ENCODE measurements around the gene ADIG.
A peak's percentile ranks its signal among the peaks of the same experiment; 100 is the strongest.

The ADIG gene

DNA sequence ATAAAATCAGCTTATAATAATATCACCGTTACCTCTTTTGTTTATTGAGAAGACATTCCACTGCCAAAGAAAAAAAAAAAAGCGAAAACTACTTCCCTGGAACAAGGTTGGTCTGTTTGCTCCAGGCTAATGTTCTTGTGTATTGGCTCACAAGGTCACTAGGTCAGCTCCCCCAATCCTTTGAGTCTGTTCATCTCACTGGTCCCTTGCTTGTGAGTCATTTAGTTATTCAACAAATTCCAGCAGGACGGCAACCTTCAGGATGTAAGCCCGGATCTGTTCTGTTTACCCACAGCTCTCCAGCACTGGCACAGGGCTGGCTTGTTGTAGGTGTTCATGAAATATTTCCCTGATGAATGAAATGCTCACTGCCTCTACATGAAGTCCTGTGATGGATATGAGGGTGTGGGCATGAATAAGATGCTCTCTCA is 23.9 kb downstream of the ADIG start:
- no peak for DNase-seq

DNA sequence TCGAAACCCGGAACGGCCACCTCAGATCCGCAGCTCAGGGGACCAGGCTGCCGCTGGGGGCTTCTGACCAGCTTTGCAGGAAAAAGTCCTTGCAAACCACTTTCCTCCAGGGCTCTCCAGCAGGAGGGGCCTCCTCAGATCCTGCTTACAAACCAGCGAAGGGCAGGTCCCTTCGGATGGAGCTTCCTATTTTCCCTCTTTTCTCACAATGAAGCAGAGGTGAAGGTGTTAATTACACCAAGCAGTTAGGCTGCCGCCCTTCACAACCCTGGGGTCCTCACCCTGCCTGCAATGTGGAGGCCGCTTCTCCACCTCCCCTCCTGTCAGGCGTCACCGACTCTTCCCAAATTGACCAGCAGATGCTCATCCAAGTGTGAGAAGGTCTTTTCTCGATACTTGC is 26.4 kb downstream of the ADIG start:
- DNase-seq: no peak

DNA sequence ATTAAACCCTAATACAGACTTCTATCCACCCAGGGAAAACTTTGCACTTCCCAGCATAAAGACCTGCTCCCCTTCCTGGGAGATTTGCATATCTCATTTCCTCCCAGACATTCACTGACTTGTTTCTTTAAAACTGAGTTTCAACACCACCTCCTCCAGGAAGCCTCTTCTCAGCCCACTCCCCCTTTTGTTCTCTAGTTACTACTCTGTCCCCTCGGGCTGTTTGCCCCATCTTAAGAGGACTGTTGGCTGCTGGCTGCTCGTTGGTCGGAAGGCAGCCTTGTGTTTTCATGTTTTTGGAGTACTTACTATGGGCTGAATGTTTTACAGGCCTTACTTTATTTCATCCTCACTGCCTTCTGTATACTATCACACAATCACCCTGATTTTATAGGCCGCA is 27.2 kb downstream of the ADIG start:
- no peak for DNase-seq

DNA sequence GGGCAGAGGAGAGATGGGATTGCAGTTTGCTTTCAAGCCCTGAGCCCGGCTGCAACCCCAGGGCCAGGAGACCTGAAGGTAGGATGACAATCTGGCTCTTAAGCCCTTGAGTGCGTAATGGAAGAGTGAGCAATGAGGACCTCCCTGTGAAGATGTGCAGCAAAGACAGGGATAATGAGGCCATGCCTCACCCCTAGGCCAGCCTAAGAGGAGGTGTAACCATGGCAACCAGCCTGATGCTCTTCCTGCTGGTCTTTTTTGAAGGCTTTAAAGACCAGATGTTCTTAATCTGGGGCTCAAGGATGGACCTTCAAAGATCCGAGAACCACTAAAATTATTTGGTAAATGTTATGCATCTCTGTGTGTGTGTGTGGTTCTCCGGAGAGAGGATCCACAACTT is 28.8 kb downstream of the ADIG start:
- DNase-seq: no peak

DNA sequence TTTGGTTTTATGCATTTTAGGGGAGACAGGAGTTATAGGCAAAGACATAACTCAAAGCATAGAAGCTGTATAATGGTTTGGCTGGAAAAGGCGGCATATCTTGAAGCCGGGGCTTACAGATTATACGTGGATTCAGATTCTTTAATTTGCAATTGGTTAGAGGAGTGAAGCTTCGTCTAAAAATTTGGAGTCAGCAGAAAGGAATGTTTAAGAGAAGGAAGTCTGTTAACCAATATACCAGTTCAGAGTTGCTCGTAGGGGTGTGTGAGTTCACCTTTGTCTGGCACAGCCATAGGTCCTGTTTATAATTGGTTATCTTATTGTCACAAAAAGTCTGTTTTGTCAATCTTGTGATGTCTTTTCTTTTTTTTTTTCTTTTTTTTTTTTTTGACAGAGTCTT is 29.5 kb downstream of the ADIG start:
- no peak for DNase-seq

DNA sequence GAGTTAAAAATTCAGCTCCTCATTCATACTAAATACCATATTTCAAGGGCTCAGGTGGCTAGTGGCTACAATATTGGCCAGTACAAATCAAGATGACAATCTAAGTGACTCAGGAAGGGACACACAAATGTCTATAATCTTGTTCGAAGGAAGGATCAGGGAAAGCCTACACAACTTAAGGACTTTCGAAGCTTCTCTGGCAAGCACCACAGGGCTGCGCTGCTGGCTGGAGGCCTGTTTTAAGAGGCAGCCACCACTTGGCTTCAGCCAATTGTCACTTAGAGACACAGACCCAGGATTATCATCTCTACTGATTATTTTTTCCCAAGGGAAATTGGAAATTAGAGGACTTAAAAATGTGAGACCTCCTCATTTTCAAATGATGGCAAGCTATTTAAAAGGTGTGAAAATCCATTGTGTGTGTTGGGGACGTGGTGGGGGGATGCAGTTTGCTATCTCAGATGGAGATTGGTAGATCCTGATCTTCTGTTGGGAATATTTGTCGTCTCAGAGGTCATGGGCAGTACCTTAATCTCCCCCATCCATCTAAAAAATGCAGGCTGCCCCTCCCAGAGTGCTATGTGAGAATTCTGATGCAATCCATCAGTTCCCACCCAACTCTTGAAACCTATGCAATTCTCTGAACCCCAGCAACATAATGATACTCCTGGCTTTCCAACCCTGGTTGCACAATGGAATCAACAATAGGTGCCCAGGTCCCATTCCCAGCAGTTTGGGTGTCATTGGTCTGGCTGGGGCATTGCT is 31.9 kb downstream of the ADIG start:
- no peak for DNase-seq

DNA sequence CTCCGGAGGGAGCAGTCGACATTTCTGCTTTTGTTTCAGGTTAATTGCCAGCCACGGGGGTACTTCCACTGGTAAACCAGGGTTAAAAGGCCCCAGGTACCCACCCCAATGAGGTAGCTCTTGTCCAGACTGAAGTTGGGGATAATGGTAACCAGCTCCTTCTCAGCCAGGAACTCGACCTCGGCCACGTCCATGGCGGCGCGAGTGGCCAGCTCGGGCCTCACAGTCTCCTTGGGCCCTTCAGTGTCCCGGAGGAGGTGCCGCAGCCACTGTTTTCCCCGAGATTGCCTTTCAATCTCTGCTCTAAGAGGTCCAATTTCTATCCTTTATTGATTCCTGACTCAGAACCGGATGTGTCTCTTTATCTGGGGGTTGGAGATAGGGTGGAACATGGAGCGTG is 34.3 kb downstream of the ADIG start:
- DNase-seq: no peak

DNA sequence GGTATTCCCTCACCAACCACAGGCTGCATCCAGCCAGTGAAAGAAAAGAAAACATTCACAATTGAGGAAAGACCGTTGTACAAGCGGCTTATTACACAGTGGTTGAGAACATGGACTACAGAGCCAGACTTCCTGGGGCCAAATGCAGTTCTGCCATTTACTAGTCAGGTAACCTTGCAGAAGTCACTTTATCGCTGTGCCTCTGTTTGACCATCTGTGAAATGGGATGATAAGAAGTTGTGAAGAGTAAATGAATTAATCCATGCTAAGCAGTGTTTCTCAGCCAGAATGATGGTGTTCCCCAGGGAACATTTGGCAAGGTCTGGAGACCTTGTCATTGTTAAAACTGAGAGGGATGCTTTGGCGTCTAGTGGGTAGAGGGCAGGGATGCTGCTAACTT is 35.5 kb downstream of the ADIG start:
- DNase-seq: no peak

DNA sequence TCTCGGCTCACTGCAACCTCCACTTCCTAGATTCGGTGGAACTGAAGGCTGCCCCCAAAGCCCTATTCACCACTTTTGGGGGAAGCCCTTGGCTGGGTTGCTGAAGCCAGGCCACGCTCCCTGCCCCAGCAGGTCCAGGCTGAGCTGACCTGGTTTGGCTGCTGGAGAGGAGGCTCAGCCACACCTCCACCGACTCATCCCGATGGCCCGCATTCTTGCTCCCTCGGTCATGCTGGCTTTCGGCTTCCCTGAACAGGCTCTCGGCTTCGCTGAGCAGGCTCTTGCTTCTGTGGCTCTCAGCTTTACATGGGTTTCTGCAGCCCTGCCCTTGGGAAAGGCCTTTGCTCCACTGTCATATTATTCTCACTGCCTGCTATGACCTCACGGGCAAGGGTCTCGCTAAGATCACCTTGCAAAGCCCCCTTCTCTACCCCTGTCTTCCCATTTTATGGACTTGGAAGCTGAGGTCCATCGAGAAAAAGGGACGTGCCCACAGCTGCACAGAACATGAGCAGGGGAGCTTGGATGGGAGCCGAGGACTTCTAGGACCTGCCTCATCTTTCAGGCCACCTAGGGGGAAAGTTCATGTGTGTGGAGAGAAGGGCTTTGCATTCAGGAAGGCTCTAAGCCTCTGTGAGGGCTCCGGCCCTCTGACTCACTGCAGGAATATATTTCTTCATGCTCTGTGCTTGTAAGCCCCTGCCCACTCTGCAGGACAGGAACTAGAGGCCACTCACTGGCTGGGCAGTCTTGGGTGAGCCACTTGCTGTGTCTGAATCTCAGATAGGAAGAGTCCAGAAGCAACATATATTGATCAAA is 36.2 kb downstream of the ADIG start:
- no peak for DNase-seq

DNA sequence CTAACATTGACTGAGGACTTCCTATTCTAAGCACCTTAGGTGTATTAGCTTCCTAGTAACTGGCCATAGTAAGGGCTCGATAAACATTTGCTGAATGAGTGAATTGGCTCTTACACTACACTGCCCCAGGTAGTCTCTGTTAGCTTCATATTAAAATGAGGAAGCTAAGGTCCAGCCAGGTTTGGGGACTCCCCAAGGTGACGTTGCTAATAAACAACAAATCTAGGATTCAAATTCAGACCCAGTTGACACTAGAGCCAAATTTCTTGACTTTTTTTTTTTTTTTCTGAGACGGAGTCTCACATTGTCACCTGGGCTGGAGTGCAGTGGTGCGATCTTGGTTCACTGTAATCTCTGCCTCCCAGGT is 36.8 kb downstream of the ADIG start:
- DNase-seq: no peak

DNA sequence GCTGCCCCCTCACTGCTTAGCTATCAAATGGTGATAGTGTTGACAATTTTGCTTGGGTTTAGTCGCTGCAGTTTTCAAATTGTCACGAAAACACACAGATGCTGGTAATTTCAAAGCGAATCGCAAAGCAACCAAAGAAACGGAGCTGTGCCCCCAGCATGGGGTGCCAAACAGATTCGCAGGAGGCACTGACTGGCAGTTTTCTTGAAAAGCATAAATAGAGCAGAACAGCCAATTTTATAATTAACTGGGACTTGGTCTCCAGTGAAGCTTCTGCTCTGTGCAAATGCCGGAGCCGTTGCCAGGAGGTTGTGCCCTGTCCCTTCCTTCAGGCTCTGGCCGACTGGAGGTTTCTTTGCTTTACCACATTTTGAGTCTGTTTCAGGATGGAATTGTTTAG is 39.4 kb downstream of the ADIG start:
- DNase-seq: no peak

DNA sequence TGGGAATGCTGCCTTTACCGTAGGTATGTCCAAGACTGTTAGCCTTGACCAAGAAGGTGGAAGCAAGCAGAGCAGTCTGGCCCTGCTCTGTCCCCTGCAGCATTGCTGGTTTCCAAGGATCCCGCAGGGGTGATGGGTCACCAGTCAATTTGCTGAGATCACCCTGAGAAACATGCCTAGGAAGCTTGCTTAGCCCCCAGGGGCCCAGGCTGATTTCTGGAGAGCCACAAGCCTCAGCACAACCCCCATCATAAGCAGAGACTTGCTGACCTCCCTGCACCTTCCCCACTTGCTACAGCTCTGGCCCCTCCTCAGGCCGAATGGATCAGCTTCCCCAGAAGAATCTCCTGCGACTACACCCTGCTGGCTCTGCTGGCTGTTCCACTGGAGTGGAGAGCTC is 42.1 kb downstream of the ADIG start:
- DNase-seq: no peak

DNA sequence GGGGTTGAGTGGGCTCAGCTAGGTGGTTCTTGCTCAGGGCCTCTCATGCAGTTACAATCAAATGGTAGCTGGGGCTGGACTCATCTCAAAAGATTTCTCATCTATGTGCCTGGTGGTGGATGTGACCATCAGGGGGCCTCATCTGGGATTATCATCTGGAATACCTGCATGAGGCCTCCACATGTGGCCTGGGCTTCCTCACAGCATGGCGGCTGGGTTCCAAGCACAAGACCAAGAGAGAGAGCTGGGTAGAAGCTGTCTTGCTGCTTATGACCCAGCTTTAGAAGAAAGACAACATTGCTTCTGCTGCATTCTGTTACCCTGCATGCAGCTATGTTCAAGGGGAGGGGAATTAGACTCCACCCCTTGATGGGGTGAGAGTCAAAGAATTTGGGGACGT is 43.1 kb downstream of the ADIG start:
- DNase-seq: no peak

DNA sequence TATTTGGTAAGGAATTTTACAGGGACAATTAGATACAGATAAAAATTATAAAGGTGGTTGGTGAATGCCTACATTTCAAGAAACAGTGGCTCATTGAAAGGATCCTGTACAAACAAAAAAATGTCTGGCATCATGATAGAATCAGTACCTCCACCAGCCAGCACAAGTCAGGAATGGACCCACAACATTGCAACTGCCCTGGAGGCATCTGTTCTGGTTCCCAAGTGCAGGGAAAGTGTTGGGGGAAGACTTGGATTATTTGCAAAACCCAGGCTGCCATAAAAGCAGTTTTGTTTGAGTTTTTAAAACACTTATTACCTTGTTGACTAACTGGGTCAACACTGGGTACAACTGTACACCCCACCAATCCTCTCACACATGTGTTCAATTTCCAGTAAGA is 44.9 kb downstream of the ADIG start:
- DNase-seq: no peak

DNA sequence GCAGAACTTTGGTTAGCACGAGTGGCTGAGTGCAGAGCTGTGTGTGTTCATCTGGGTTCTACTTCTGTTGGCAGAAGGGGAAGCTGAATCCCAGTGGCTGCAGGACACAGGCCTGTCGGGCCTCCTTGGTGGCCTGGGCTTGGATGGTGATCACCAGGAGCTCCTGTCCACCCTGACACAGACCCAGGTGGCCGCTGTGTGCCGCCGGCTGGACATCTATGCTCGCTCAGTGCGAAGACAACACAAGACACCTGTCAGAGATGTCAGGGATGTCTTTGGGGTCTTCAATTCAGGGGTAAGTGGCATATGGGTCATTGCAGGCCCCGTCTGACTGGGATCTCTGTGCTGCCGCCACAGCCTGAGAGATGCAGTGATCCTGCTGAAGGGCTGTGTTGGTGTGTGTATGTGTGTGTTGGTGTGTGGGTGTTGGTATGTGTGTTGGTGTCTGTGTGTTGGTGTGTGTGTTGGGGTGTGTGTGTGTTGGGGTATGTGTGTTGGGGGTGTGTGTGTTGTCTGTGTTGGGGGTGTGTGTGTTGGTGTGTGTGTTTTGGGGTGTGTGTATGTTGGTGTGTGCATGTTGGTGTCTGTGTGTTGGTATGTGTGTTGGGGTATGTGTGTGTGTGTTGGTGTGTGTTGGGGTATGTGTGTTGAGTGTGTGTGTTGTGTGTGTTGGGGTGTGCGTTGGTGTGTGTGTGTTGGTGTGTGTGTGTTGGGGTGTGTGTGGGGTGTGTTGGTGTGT is 46.1 kb downstream of the ADIG start:
- DNase-seq: no peak

DNA sequence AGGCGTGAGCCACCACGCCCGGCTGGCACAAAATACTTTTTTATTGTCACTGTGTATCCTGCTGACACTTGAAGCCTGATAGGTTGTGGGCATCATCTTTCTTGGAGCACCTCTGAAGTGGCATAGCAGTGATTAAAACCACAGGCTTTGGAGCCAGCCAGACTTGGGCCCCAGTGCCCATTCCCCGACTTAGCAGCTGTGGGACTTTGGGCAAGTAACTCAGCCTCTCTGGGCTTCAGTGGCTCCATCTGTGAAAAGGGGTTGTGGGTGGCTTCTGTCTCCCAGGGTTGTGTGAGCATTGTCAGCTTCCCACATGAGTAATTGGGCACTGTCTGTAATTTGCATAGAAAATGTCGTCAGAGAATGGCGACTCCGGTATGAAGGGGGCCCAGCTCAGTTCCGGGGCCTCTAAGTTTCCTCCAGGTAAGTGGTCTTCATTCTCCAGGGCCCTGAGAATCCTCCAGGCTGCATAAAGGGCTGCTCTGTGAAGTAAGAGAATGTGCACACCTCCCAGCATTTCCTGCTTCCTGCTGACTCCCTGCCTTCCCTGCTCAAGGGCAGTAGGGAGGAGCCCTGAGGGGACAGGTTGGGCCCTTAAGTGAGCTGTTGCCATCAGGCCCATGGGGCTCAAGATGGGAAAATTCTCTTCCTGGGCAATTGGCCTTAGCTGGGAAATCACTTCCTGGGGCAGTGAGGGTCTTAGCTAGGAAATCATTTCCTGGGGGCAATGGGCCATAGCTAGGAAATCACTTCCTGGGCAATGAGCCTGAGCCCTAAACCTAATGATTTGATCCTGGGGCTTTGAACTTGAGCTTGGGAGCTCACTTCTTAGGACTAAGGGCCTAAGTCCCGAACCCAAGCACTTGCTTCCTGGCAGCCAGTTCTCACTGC is 47.8 kb downstream of the ADIG start:
- no peak for DNase-seq

DNA sequence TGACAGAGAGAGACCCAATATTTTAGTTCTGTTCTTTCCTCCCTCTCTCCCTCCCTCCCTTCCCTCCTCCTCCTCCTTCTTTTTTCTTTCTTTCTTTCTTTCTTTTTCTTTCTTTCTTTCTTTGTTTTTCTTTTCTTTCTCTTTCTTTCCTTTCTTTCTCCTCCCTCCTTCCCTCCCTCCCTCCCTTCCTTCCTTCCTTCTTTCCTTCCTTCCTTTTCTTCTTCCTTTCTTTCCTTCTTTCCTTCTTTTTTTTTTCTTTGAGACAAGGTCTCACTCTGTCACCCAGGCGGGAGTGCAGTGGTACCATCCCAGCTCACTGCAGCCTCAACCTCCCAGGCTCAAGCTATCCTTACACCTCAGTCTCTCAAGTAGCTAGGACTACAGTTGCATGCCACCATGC is 49.0 kb downstream of the ADIG start:
- DNase-seq: no peak

DNA sequence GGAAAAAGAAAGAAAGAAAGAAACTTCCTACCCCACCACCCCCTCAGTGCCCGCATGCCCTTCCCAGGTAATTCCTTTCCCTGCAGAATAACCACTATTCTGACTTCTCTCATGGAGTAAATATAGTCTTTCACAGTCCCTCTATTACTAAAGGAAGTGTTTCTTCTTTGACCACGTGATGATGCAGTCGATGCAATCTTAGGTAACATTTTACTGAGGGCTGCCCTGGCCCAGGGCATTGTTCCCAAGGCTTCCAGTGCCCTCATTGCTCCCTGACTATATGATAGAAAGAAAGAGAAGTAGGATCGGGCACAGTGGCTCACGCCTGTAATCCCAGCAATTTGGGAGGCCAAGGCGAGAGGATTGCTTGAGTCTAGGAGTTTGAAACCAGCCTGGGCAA is 49.7 kb downstream of the ADIG start:
- DNase-seq: no peak

DNA sequence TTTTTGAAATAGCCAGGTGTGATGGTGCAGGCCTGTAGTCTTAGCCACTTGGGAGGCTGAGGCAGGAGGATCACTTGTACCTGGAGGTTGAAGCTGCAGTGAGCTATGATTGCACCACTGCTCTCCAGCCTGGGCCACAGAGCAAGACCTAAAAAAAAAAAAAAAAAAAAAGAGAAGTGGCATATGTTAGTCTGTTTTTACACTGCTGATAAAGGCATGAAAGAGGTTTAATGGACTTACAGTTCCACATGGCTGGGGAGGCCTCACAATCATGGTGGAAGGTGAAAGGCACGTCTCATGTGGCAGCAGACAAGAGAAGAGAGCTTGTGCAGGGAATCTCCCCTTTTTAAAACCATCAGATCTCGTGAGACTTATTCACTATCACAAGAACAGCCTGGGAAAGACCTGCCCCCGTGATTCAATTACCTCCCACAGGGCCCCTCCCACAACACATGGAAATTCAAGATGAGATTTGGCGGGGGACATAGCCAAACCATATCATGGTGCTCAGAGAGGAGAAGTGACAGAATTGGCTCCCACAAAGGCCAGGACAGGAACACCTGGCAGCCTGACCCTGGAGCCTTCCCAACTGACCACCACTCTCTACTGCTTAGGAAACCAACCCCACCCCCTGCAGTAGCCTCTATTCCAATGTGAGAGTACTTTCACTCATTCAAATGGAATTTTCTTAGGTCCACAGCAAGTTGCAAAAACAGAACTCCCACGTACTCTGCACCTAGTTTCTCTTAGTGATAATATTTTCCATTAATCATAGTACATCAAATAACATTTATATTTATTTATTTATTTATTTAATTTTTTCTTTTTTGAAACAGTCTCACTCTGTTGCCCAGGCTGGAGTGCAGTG is 50.4 kb downstream of the ADIG start:
- no peak for DNase-seq

DNA sequence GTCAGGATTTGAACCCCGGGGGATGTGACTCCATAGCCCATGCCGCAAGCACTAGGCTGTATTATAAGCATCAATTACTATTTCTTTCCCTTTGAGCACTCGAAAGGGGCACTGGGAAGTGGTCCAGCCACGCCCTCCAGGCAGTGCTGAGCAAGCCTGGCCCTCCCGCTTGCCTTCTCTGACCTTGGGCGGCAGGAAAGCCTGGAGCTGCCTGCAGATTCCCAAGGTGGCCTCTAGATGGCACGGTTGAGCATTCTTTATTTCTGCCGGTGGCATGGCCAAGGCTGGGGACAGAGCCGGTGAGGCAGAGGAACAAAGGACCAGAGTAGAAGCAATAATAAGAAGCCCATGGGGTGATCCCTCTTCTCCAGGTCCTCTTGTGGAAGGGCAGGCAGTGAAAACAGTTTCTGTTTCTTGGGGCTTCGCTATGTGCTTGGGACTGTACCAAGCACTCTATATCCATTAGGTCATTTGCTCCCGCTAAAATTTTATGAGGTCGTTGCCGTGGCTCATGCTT is 52.6 kb downstream of the ADIG start:
- peak; percentile 54 for DNase-seq

DNA sequence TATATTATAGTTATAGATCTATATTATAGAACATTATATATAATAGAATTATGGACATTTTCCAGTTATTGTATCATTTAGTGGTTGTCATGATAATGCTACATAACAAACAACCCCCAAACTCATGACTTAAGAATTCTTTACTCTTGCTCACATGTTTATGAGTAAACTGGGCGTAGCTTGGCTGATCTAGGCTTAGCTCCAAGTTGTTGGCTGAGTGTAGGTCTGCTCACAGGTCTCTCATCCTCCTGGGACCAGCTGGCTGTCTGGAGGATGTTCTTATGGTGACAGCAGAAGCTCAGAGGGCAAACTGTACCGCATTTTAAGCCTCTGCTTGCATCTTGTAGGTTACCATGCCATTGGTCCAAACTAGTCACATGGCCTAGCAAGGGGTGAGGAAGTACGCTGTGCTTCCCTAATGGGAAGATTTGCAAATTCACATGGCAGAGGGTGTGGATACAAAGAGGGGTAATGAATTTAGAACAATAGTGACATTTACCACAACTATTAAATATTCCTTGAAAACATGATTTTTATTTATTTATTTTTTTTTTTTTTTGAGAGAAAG is 54.8 kb downstream of the ADIG start:
- no peak for DNase-seq

Data from activated T-cell treated with anti-CD3 and anti-CD28 coated beads for 4 hours (primary cell).